A549 (cell line): Measurements from ENCODE around the gene BCR.

Experiments used
- CTCF ChIP-seq: fragments of >200 bp; sonication (Bioruptor Twin); formaldehyde crosslinking; IDR thresholded peaks from 3 replicates; pipeline ENCODE4 v1.5.1; 2016
- EP300 ChIP-seq, 2 experiments: fragments of >200 bp; sonication (Bioruptor Twin); formaldehyde crosslinking; IDR thresholded peaks; 2 replicates in 1 of 2; 3 replicates in 1 of 2; pipeline ENCODE4 v1.6.1; 2016 to 2017
- ESRRA ChIP-seq: fragments of 150-350 bp; IDR thresholded peaks from 2 replicates; pipeline ENCODE4 v1.6.1; 2014; ENCODE audit warnings: mild to moderate bottlenecking, low read length, borderline replicate concordance
- KDM1A ChIP-seq: fragments of 200-600 bp; sonication (generic); IDR thresholded peaks from 2 replicates; pipeline ENCODE4 v1.6.1; 2016; ENCODE audit warnings: low read depth, mild to moderate bottlenecking
- MAFK ChIP-seq: fragments of 450-650 bp; IDR thresholded peaks from 2 replicates; pipeline ENCODE4 v1.6.1; 2014; ENCODE audit not compliant: partially characterized antibody
- MYC ChIP-seq: IDR thresholded peaks from 2 replicates; pipeline ENCODE4 v1.6.1; 2012; ENCODE audit warnings: mild to moderate bottlenecking, inconsistent platforms, low read length, improper control_type of control experiment, borderline replicate concordance
- NPAS2 ChIP-seq: fragments of 250-450 bp; sonication (Bioruptor Pico); IDR thresholded peaks from 2 replicates; pipeline ENCODE4 v1.8.0; 2022; ENCODE audit warnings: mild to moderate bottlenecking, moderate library complexity, borderline replicate concordance
- POLR2A ChIP-seq: IDR thresholded peaks from 2 replicates; pipeline ENCODE4 v1.6.1; 2012; ENCODE audit warnings: mild to moderate bottlenecking, low read length
- RAD21 ChIP-seq, 2 experiments: fragments of >200 bp in 1 of 2; sonication (Bioruptor Twin) in 1 of 2; formaldehyde crosslinking in 1 of 2; IDR thresholded peaks in 1 of 2; conservative IDR thresholded peaks in 1 of 2; 2 replicates in 1 of 2; 3 replicates in 1 of 2; pipeline ENCODE4 v1.6.1; 2012 to 2018; ENCODE audit warnings: inconsistent platforms in 1 of 2
- SREBF2 ChIP-seq: fragments of 450-650 bp; IDR thresholded peaks from 2 replicates; pipeline ENCODE4 v1.6.1; 2014; ENCODE audit warnings: mild to moderate bottlenecking, moderate library complexity
- ZSCAN20 ChIP-seq: fragments of 250-450 bp; sonication (Bioruptor Pico); IDR thresholded peaks from 2 replicates; pipeline ENCODE4 v1.8.0; 2022; ENCODE audit warnings: mild to moderate bottlenecking, moderate library complexity
- TF ChIP-seq, protein P1 (sequence below): fragments of 200-600 bp; sonication (generic); IDR thresholded peaks from 2 replicates; pipeline ENCODE4 v1.6.1; 2016; ENCODE audit warnings: antibody characterized with exemption, mild to moderate bottlenecking, moderate library complexity

- TF ChIP-seq CTCF = no peak
- no peak for TF ChIP-seq MYC
- no peak for TF ChIP-seq NPAS2
- no peak for TF ChIP-seq RAD21 (conservative IDR thresholded peaks at IDR 0.05 in 1 of 2, IDR thresholded peaks at IDR 0.05 in 1 of 2)
- no peak for TF ChIP-seq ESRRA
- no peak for TF ChIP-seq EP300 (IDR thresholded peaks at IDR 0.05)
- peak; percentile 61 for TF ChIP-seq MAFK
- TF ChIP-seq KDM1A = no peak
- TF ChIP-seq, protein P1, sequence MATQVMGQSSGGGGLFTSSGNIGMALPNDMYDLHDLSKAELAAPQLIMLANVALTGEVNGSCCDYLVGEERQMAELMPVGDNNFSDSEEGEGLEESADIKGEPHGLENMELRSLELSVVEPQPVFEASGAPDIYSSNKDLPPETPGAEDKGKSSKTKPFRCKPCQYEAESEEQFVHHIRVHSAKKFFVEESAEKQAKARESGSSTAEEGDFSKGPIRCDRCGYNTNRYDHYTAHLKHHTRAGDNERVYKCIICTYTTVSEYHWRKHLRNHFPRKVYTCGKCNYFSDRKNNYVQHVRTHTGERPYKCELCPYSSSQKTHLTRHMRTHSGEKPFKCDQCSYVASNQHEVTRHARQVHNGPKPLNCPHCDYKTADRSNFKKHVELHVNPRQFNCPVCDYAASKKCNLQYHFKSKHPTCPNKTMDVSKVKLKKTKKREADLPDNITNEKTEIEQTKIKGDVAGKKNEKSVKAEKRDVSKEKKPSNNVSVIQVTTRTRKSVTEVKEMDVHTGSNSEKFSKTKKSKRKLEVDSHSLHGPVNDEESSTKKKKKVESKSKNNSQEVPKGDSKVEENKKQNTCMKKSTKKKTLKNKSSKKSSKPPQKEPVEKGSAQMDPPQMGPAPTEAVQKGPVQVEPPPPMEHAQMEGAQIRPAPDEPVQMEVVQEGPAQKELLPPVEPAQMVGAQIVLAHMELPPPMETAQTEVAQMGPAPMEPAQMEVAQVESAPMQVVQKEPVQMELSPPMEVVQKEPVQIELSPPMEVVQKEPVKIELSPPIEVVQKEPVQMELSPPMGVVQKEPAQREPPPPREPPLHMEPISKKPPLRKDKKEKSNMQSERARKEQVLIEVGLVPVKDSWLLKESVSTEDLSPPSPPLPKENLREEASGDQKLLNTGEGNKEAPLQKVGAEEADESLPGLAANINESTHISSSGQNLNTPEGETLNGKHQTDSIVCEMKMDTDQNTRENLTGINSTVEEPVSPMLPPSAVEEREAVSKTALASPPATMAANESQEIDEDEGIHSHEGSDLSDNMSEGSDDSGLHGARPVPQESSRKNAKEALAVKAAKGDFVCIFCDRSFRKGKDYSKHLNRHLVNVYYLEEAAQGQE = no peak
- TF ChIP-seq ZSCAN20 (CRISPR knock-in tag) = no peak
- no peak for TF ChIP-seq POLR2A
- TF ChIP-seq SREBF2 = no peak
Measured at GRCh38 chr22:23270212-23270733, 90.0 kb downstream of the BCR start.
